HepG2 (cell line): ENCODE results near the gene FAAP100. TPM values are rescaled to one million over a fixed set of nuclear protein-coding genes. Genes with fewer than 3 reads are reported as not detected.

Experiments used
- AGO1 ChIP-seq: fragments of 200-400 bp; formaldehyde crosslinking; IDR thresholded peaks from 2 replicates; pipeline ENCODE4 v1.6.1; 2017; ENCODE audit warnings: mild to moderate bottlenecking, low read depth, low read length, moderate library complexity; ENCODE audit not compliant: poor library complexity, severe bottlenecking
- ARHGAP35 ChIP-seq: sonication (generic); formaldehyde crosslinking; IDR thresholded peaks from 2 replicates; pipeline ENCODE4 v1.9.0; 2022; ENCODE audit warnings: mild to moderate bottlenecking, inconsistent platforms, moderate library complexity, missing genetic modification reagents, borderline replicate concordance
- DNMT1 ChIP-seq: sonication (generic); formaldehyde crosslinking; IDR thresholded peaks from 2 replicates; pipeline ENCODE4 v1.5.1; 2020; ENCODE audit warnings: mild to moderate bottlenecking, missing genetic modification reagents
- EP300 ChIP-seq, 3 experiments: sonication (generic) in 1 of 3; formaldehyde crosslinking in 1 of 3; IDR thresholded peaks; 2 replicates each; pipeline versions ENCODE4 v1.5.1 to v1.6.1; 2011 to 2020; ENCODE audit warnings: low read depth in 2 of 3, low read length in 2 of 3, borderline replicate concordance in 1 of 3, improper control_type of control experiment in 1 of 3, mild to moderate bottlenecking in 1 of 3, missing genetic modification reagents in 1 of 3, moderate library complexity in 1 of 3
- HINFP ChIP-seq: sonication (generic); formaldehyde crosslinking; IDR thresholded peaks from 2 replicates; pipeline ENCODE4 v1.4.0; 2020; ENCODE audit warnings: low read depth, mild to moderate bottlenecking, missing genetic modification reagents
- KLF13 ChIP-seq: sonication (generic); formaldehyde crosslinking; IDR thresholded peaks from 2 replicates; pipeline ENCODE4 v1.4.0; 2020; ENCODE audit warnings: mild to moderate bottlenecking, missing genetic modification reagents
- KMT2A ChIP-seq: sonication (generic); formaldehyde crosslinking; IDR thresholded peaks from 2 replicates; pipeline ENCODE4 v1.4.0; 2020; ENCODE audit warnings: missing genetic modification reagents
- MAX ChIP-seq: IDR thresholded peaks from 2 replicates; pipeline ENCODE4 v1.6.1; 2012; ENCODE audit warnings: inconsistent platforms
- PREB ChIP-seq: sonication (generic); formaldehyde crosslinking; IDR thresholded peaks from 2 replicates; pipeline ENCODE4 v1.4.0; 2020; ENCODE audit warnings: missing genetic modification reagents
- RAD21 ChIP-seq: fragments of 450-650 bp; formaldehyde crosslinking; IDR thresholded peaks from 2 replicates; pipeline ENCODE4 v1.5.0; 2020; ENCODE audit warnings: mild to moderate bottlenecking
- RORA ChIP-seq: sonication (generic); formaldehyde crosslinking; IDR thresholded peaks from 2 replicates; pipeline ENCODE4 v1.5.0; 2020; ENCODE audit warnings: mild to moderate bottlenecking, missing genetic modification reagents, moderate library complexity
- ZBTB3 ChIP-seq: sonication (generic); formaldehyde crosslinking; IDR thresholded peaks from 2 replicates; pipeline ENCODE4 v1.4.0; 2020; ENCODE audit warnings: low read depth, mild to moderate bottlenecking, moderate library complexity, missing genetic modification reagents, borderline replicate concordance
- ZKSCAN5 ChIP-seq: sonication (generic); formaldehyde crosslinking; IDR thresholded peaks from 2 replicates; pipeline ENCODE4 v1.5.1; 2020; ENCODE audit warnings: mild to moderate bottlenecking, missing genetic modification reagents
- ZNF143 ChIP-seq: sonication (generic); formaldehyde crosslinking; IDR thresholded peaks from 2 replicates; pipeline ENCODE4 v1.4.0; 2020; ENCODE audit warnings: missing genetic modification reagents
- ZNF512B ChIP-seq: sonication (generic); formaldehyde crosslinking; IDR thresholded peaks from 2 replicates; pipeline ENCODE4 v1.5.1; 2020; ENCODE audit warnings: missing genetic modification reagents, mild to moderate bottlenecking, borderline replicate concordance
- ZNF609 ChIP-seq: sonication (generic); formaldehyde crosslinking; IDR thresholded peaks from 2 replicates; pipeline ENCODE4 v1.4.0; 2020; ENCODE audit warnings: mild to moderate bottlenecking, missing genetic modification reagents, borderline replicate concordance
- ZNF891 ChIP-seq: sonication (generic); formaldehyde crosslinking; IDR thresholded peaks from 2 replicates; pipeline ENCODE4 v1.5.0; 2020; ENCODE audit warnings: mild to moderate bottlenecking, missing genetic modification reagents
- polyA plus RNA-seq, 8 experiments: library from polyadenylated mRNA; depleted of rRNA in 3 of 8; stranded (reverse) in 7 of 8; unstranded in 1 of 8; fragments of >200 nt; fragmentation: Illumina TruSeq in 4 of 8; extraction: Trizol in 4 of 8; gene quantifications; 2 replicates each; pipeline versions ENCODE4 v1.2.1 to v1.2.3, GENCODE V29; 2011 to 2016; ENCODE audit warnings: low read depth in 4 of 8, missing spikeins in 1 of 8, mixed read lengths in 1 of 8; ENCODE audit not compliant: insufficient read depth in 1 of 8
- total RNA-seq, 5 experiments: library from RNA; depleted of rRNA; stranded (reverse); fragments of >200 nt; fragmentation: Illumina TruSeq; extraction: Trizol; gene quantifications; 2 replicates each; pipeline ENCODE4 v1.2.3, GENCODE V29; 2016; ENCODE audit warnings: low read depth in 1 of 5

Gene FAAP100
- total and polyA plus RNA-seq, 2 of the 13 experiments (the other 11 are each of a cell fraction or from before 2014, with no cell fraction given) = 7.6 to 20.8 TPM

GRCh38 chr17:81552244-81553017 is at the start of gene FAAP100 (continued):
- no peak for TF ChIP-seq ZNF512B (CRISPR knock-in tag)
- no peak for TF ChIP-seq KMT2A (CRISPR knock-in tag)
- peak; percentile 33; the same call in 1 of the 2 replicates for TF ChIP-seq ZBTB3 (CRISPR knock-in tag)
- no peak; the same call in 1 of the 2 replicates for TF ChIP-seq PREB
- TF ChIP-seq AGO1 = peak; percentile 75
- TF ChIP-seq ZKSCAN5 (CRISPR knock-in tag) = no peak
- TF ChIP-seq RORA (CRISPR knock-in tag) = no peak
- peak; percentile 66; the same call in 1 of the 2 replicates for TF ChIP-seq ZNF891
- 0 out of 2 replicates have a peak, but pooled peaks have one; percentile 28 for TF ChIP-seq HINFP
- no peak for TF ChIP-seq KLF13
- TF ChIP-seq ZNF143 = peak; percentile 49; the same call in 1 of the 2 replicates
- no peak; a peak in 1 of 4 replicates for TF ChIP-seq EP300 (IDR thresholded peaks at IDR 0.05; ENCODE audit: low read depth in 2 of 2, low read length in 2 of 2)
- TF ChIP-seq EP300 (CRISPR knock-in tag; IDR thresholded peaks at IDR 0.05; ENCODE audit: borderline replicate concordance) = no peak
- peak; percentile 79 for TF ChIP-seq MAX
- TF ChIP-seq DNMT1 = peak; percentile 82
- TF ChIP-seq ZNF609 = peak; percentile 46; the same call in 1 of the 2 replicates
- TF ChIP-seq RAD21 (CRISPR knock-in tag) = peak; percentile 22; the same call in 1 of the 2 replicates
- no peak; the same call in 1 of the 2 replicates for TF ChIP-seq ARHGAP35 (CRISPR knock-in tag)
